HEK293T (cell line): Measurements from ENCODE around the gene SLC26A4.

Experiments
- CTCF ChIA-PET: fragments of 350-600 bp; formaldehyde crosslinking; extraction: SDS; loops from one replicate; lab custom pipeline; 2021; ENCODE audit warnings: antibody characterized with exemption, inconsistent platforms; lab: Yijun Ruan, JAX
- POLR2A ChIA-PET: fragments of 350-600 bp; formaldehyde crosslinking; extraction: SDS; loops from one replicate; lab custom pipeline; 2020; ENCODE audit warnings: antibody characterized with exemption, inconsistent platforms; lab: Yijun Ruan, JAX
- DNase-seq: peaks from one replicate; pipeline ENCODE4 v3.0.0; 2012; ENCODE audit warnings: mixed read lengths; ENCODE audit errors: extremely low spot score
- ARNT ChIP-seq: fragments of 450-650 bp; IDR thresholded peaks from 2 replicates; pipeline ENCODE4 v1.6.1; 2017; ENCODE audit warnings: mild to moderate bottlenecking
- BHLHE40 ChIP-seq: fragments of 450-650 bp; IDR thresholded peaks from 2 replicates; pipeline ENCODE4 v1.6.1; 2016; ENCODE audit warnings: mild to moderate bottlenecking, moderate library complexity, borderline replicate concordance
- CTBP1 ChIP-seq: fragments of 450-650 bp; IDR thresholded peaks from 2 replicates; pipeline ENCODE4 v1.6.1; 2016; ENCODE audit warnings: borderline replicate concordance
- ELF4 ChIP-seq: fragments of 450-650 bp; IDR thresholded peaks from 2 replicates; pipeline ENCODE4 v1.6.1; 2017; ENCODE audit warnings: antibody characterized with exemption
- FOXA1 ChIP-seq: fragments of 450-650 bp; IDR thresholded peaks from 2 replicates; pipeline ENCODE4 v1.6.1; 2016; ENCODE audit warnings: mild to moderate bottlenecking
- FOXK2 ChIP-seq: fragments of 450-650 bp; IDR thresholded peaks from 2 replicates; pipeline ENCODE4 v1.6.1; 2016; ENCODE audit warnings: mild to moderate bottlenecking
- FOXM1 ChIP-seq: fragments of 450-650 bp; IDR thresholded peaks from 2 replicates; pipeline ENCODE4 v1.6.1; 2017; ENCODE audit warnings: mild to moderate bottlenecking, borderline replicate concordance
- HDGF ChIP-seq: fragments of 450-650 bp; IDR thresholded peaks from 2 replicates; pipeline ENCODE4 v1.6.1; 2017; ENCODE audit warnings: antibody characterized with exemption, borderline replicate concordance
- L3MBTL2 ChIP-seq: fragments of 450-650 bp; conservative IDR thresholded peaks from 2 replicates; pipeline ENCODE4 v1.6.1; 2016; ENCODE audit warnings: mild to moderate bottlenecking
- LEF1 ChIP-seq: fragments of 450-650 bp; IDR thresholded peaks from 2 replicates; pipeline ENCODE4 v1.6.1; 2017; ENCODE audit warnings: mild to moderate bottlenecking, borderline replicate concordance
- NFRKB ChIP-seq: fragments of 450-650 bp; IDR thresholded peaks from 2 replicates; pipeline ENCODE4 v1.6.1; 2016; ENCODE audit warnings: mild to moderate bottlenecking, moderate library complexity
- SP1 ChIP-seq: fragments of 450-650 bp; IDR thresholded peaks from 2 replicates; pipeline ENCODE4 v1.6.1; 2017
- SUZ12 ChIP-seq: fragments of 450-650 bp; IDR thresholded peaks from 2 replicates; pipeline ENCODE4 v1.6.1; 2016; ENCODE audit warnings: mild to moderate bottlenecking
- TARDBP ChIP-seq: fragments of 450-650 bp; IDR thresholded peaks from 2 replicates; pipeline ENCODE4 v1.6.1; 2016
- ZNF384 ChIP-seq: fragments of 450-650 bp; IDR thresholded peaks from 2 replicates; pipeline ENCODE4 v1.6.1; 2016
- TF ChIP-seq, protein P1 (sequence below): fragments of 450-650 bp; IDR thresholded peaks from 2 replicates; pipeline ENCODE4 v1.6.1; 2016

SLC26A4 gene

DNA sequence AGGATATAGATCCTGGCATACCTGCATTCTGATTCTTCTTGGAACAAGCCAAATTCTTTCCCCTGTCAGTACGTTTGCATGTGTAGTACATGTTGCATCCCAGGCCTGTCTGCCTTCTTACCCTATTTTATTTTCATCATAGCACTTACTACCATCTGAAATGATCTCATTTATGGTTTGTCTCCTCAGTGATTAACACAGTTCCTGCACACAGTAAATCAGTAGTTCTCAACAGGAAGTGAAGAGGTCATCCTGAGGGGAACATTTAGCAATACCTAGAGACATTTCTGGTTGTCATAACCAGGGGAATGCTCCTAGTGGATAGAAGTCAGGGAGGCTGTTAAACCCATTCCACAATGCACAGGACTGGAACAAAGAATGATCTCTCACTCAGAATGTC is 38.2 kb upstream of the SLC26A4 start:
- ChIA-PET POLR2A (no interaction called here), CTCF (no interaction called here)
- TF ChIP-seq L3MBTL2: no peak
- TF ChIP-seq FOXK2: no peak
- TF ChIP-seq SP1: no peak
- TF ChIP-seq ZNF384: no peak
- TF ChIP-seq FOXM1: no peak
- TF ChIP-seq, protein P1, sequence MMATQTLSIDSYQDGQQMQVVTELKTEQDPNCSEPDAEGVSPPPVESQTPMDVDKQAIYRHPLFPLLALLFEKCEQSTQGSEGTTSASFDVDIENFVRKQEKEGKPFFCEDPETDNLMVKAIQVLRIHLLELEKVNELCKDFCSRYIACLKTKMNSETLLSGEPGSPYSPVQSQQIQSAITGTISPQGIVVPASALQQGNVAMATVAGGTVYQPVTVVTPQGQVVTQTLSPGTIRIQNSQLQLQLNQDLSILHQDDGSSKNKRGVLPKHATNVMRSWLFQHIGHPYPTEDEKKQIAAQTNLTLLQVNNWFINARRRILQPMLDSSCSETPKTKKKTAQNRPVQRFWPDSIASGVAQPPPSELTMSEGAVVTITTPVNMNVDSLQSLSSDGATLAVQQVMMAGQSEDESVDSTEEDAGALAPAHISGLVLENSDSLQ: no peak
- TF ChIP-seq BHLHE40: no peak
- TF ChIP-seq NFRKB: no peak
- no peak for TF ChIP-seq TARDBP
- no peak for TF ChIP-seq HDGF
- no peak for TF ChIP-seq CTBP1
- TF ChIP-seq LEF1: no peak
- no peak for TF ChIP-seq ARNT
- TF ChIP-seq ELF4: no peak
- no peak for TF ChIP-seq FOXA1
- no peak for TF ChIP-seq SUZ12
- no peak for DNase-seq

DNA sequence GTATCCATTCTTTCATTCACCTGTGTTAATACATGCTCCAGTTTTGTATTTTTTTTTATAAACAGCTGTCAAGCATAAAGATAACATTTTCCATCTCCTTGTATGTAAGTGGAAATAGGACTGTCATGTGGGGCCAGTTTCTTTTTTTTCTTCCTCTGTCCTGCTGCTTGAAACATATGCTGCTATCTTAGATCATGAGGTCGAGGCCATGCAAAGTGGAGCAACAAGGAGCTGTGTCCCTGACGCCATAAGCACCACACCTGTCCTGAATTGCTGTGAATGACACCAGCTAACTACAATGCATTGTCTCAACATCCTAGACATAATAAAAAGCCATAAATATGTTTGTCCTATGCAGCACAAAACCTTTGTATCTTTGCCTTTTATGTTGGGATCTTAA is 37.7 kb upstream of the SLC26A4 start:
- ChIA-PET CTCF (no interaction called here), POLR2A (no interaction called here)
- no peak for DNase-seq
- TF ChIP-seq SP1 (no peak), SUZ12 (no peak), TARDBP (no peak), ARNT (no peak), HDGF (no peak), NFRKB (no peak), ELF4 (no peak), FOXK2 (no peak), FOXA1 (no peak), FOXM1 (no peak), ZNF384 (no peak), LEF1 (no peak), BHLHE40 (no peak), L3MBTL2 (no peak), CTBP1 (no peak)
- TF ChIP-seq, protein P1: no peak

DNA sequence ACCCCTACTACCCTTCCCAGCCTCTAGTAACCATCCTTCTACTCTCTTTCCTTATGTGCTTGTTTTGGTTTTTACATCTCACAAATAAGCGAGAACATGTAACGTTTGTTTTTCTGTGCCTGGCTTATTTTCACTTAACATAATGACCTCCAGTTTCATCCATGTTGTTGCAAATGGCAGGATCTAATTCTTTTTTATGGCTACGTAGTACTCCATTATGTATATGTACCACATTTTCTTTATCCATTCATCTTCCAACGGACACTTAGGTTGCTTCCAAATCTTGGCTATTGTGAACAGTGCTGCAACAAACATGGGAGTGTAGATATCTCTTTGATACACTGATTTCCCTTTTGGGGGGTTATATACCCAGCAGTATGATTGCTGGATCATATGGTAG is 33.6 kb upstream of the SLC26A4 start:
- DNase-seq: no peak
- ChIA-PET POLR2A (no interaction called here), CTCF (no interaction called here)
- no peak for TF ChIP-seq NFRKB
- TF ChIP-seq TARDBP: no peak
- TF ChIP-seq FOXK2: no peak
- TF ChIP-seq CTBP1: no peak
- TF ChIP-seq BHLHE40: no peak

GRCh38 chr7:107628461-107629064 is 32.1 kb upstream of the SLC26A4 start:
- ChIA-PET POLR2A (no interaction called here), CTCF (no interaction called here)
- no peak for TF ChIP-seq LEF1
- no peak for DNase-seq

GRCh38 chr7:107630342-107630741 is 30.3 kb upstream of the SLC26A4 start:
- ChIA-PET POLR2A (no interaction called here), CTCF (no interaction called here)
- TF ChIP-seq ARNT (no peak), FOXM1 (no peak), L3MBTL2 (no peak), SUZ12 (no peak), LEF1 (no peak)
- no peak for DNase-seq

DNA sequence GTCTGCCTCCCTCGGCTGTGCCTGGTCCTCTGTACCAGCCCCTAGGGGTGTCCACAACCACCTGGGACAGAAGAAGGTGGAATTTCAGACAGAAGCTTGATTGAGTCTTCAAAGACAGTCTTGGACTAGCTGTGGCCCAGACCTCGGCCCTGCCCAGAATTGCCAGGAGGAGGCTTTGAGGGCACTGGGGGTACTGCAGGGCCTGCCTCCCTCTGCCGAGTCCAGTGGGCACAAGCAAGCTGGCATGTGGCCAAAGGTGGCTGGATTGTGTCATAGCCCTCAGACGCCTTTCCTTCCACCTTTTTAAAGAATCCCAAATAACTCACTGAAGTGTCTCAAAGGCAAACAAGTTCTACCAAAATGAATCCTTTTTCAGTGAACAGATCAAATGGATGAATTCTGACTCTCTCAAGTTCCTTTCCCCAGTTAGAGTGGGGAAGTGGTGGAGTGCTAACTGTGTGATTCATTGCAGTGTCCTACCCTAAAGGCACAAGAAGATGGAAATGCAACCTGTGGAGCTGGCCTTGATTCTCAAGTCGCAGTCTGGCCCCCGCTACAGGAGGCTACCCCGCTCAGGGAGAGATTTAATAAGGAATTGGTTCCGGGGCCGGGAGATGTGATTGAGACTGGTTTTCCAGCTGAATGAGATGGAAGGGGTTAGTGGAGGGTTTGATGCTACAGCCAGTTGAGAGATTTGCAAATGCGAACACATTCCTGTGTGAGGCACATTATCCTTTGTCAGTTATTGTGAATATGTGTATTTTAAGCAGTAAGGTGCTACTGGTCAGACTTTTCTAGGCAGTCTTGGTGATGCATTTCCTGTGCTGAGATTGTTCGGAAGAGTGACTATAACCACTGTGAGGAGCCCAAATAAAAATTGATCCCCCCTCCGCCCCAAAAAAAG is 28.8 kb upstream of the SLC26A4 start:
- no peak for DNase-seq
- ChIA-PET POLR2A (no interaction called here), CTCF (no interaction called here)
- no peak for TF ChIP-seq FOXM1
- TF ChIP-seq, protein P1: no peak
- no peak for TF ChIP-seq TARDBP
- no peak for TF ChIP-seq ARNT
- TF ChIP-seq SP1: no peak
- TF ChIP-seq CTBP1: no peak
- no peak for TF ChIP-seq FOXK2
- TF ChIP-seq HDGF: no peak
- no peak for TF ChIP-seq ZNF384
- TF ChIP-seq FOXA1: no peak
- no peak for TF ChIP-seq SUZ12
- no peak for TF ChIP-seq BHLHE40
- no peak for TF ChIP-seq L3MBTL2
- no peak for TF ChIP-seq ELF4
- TF ChIP-seq NFRKB: no peak
- no peak for TF ChIP-seq LEF1
